GM18499 (cell line): ENCODE measurements around the gene TRIM67.
"Not testable (repeated sequence)": the region's sequence is repeated elsewhere in the genome, so short reads cannot be mapped to it uniquely, and the experiment has no call there.

ENCODE experiments used
- ATAC-seq: cut with Tn5 transposase; IDR thresholded peaks from one replicate; pipeline ENCODE4 v1.9.1; 2021; ENCODE audit warnings: moderate number of reproducible peaks; ENCODE audit not compliant: insufficient read depth, unreplicated experiment

The TRIM67 gene

GRCh38 chr1:231161667-231162296 lies at the start of gene TRIM67:
TSS of gene TRIM67 (plus strand) at chr1:231162058. CDS start at chr1:231162970, 912 bp downstream.
- ATAC-seq = no peak

GRCh38 chr1:231116738-231117137 lies 45.1 kb upstream of the TRIM67 start:
- no peak for ATAC-seq

- no peak for ATAC-seq
Measured at GRCh38 chr1:231118704-231119453, 43.0 kb upstream of the TRIM67 start.

GRCh38 chr1:231121533-231121932 lies 40.3 kb upstream of the TRIM67 start:
- ATAC-seq = no peak

GRCh38 chr1:231122143-231122542 lies 39.7 kb upstream of the TRIM67 start:
- ATAC-seq = no peak

GRCh38 chr1:231124746-231125145 lies 37.1 kb upstream of the TRIM67 start:
- no peak for ATAC-seq

GRCh38 chr1:231125972-231126580 lies 35.8 kb upstream of the TRIM67 start:
- no peak for ATAC-seq

GRCh38 chr1:231127106-231127505 lies 34.8 kb upstream of the TRIM67 start:
- not testable (repeated sequence) for ATAC-seq

GRCh38 chr1:231128471-231128870 lies 33.4 kb upstream of the TRIM67 start:
- not testable (repeated sequence) for ATAC-seq

GRCh38 chr1:231130544-231130943 lies 31.3 kb upstream of the TRIM67 start:
- no peak for ATAC-seq

GRCh38 chr1:231132591-231132990 lies 29.3 kb upstream of the TRIM67 start:
- ATAC-seq = not testable (repeated sequence)

- ATAC-seq = no peak
Measured at GRCh38 chr1:231134624-231135023, 27.2 kb upstream of the TRIM67 start.

- no peak for ATAC-seq
Measured at GRCh38 chr1:231138236-231138635, 23.6 kb upstream of the TRIM67 start.

- no peak for ATAC-seq
Measured at GRCh38 chr1:231139125-231139649, 22.7 kb upstream of the TRIM67 start.

- no peak for ATAC-seq
Measured at GRCh38 chr1:231139659-231140654, 21.9 kb upstream of the TRIM67 start.

GRCh38 chr1:231144416-231145193 lies 17.3 kb upstream of the TRIM67 start:
- ATAC-seq = no peak

- no peak for ATAC-seq
Measured at GRCh38 chr1:231147896-231148295, 14.0 kb upstream of the TRIM67 start.

- ATAC-seq = no peak
Measured at GRCh38 chr1:231151811-231152210, 10.0 kb upstream of the TRIM67 start.

GRCh38 chr1:231153726-231154125 lies 8.1 kb upstream of the TRIM67 start:
- ATAC-seq = no peak
